ENCODE measurements around the gene FAM216B.
"Not testable (repeated sequence)": the region's sequence is repeated elsewhere in the genome, so short reads cannot be mapped to it uniquely, and the experiment has no call there.

FAM216B gene
- 0 reads per million in 4 donors for total RNA-seq

DNA sequence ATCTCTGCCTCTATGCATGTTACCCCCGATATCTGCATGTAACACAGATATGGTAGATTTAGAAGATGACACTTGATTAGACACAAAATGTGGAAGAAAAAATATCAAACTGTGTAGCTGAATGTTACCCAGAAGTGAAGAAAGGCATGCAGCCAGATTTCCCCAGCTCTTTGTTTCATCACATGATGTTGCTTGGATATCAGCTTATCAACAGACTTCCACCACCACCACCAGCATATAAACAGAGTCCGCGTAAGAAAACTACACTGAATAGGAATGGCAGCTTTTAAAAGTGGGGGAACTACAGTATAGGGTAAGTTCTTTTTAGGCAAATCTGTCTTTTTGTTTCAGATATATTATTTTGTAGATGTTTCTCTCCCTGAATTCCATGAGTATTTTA is at the start of gene FAM216B:
FAM216B (plus strand) TSS at position 233 of the 400 bp plus-strand sequence. CDS start 2,484 bp downstream, outside the sequence.
- DNase-seq = no peak

DNA sequence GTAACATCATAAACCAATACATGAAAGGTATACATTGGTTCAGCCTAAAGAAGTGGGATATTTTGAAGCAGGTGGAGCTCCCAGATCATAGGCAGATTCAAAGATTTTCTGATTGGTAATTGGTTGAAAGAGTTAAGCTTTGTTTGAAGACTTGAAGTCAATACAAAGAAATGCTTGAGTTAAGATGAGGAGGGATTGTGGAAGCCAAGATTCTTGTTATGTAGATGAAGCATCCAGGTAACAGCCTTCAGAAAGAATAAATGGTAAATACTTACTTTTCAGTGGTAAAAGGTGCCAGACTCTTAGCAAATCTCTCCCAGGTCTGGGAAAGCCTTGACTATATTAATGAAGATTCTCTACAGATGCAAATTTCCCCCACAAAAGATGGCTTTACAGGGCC is 49.3 kb upstream of the FAM216B start:
- DNase-seq = no peak

DNA sequence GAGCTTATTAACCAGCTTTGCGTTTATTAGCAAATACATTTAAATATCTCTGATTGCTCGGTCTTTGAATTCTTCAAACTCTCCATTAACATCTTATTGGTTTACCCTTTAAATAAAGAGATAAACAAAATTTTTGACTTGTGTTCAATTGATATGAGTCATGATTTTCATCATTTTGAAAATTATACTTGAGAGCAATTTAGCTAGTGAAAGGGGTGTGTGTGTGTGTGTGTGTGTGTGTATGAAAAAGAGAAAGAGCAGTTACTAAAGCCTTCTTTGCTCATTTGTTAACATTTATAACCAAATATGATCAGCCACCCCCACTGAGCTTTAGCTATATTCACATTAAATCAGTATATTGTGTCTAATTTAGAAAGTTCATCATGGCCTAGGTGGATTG is 48.3 kb upstream of the FAM216B start:
- DNase-seq = no peak

DNA sequence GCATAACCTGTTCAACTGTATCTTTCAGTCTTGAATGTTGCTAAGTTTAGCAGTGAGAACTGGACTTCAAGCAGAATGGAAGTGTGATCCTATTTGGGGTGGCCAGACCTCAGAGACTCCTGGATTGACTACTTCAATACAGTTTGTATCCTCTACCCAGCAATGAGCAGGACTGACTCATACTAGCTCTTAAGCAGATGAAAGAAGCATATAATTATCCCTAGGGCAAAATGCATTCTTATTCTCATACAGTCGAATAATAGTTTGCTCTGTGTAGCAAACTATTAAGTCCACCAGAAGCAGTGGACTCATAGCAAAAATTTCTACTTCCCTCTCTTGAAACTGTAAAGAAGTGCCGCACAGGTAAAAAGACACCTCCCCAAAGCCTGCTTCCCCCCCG is 46.4 kb upstream of the FAM216B start:
- no peak for DNase-seq

DNA sequence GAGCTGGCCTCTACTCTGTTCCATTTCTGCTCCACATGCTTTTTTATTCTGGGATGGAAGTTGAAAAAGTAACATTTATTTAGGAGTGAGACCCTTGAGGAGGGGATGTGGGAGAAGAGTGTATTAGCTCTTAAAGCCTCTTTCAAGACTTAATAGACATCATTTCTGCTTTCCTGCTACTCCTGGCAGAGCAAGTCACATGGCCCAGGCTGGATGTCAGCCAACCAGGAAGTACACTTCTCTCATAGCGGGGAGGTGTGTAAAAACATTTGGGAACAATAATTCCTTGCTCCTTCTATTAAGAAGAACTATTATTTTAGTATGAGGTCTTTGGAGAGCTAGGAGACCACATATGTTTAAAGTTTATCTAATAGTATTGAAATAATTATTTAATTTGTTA is 40.6 kb upstream of the FAM216B start:
- DNase-seq = no peak

DNA sequence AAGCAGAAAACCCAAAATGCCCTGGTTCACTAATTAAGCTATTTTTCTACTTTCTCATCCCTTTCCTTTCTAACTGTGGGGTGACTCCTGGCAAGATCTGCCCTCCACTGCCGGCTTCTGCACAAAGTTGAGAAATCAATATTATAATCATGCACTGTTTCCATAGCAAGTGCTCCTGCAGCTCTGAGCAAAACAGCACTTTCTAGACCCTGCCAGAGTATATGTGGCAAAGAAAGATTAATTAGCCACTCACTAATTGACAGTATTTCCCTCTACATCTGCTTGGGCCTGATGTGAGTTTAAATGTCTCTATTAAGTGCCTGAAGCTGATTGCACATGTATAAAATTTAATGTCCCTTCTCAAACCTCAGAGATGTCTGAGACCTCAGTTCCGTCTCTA is 39.5 kb upstream of the FAM216B start:
- DNase-seq = no peak

DNA sequence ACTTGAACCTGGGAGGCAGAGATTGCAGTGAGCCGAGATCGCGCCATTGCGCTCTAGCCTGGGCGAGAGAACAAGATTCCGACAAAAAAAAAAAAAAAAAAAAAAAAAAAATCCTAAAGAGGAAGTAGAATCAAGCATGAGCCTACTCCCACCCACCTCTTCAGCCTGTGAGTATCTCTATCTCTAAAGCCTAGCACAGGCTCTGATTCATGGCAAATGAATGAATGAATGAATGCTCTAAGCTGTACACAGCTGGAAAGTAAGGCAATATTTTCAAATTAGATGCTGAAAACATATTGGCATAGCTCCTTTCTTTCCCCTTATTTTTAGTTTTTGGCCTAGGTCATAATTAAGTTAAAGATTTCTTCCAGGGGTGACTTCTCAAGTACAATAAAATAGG is 35.7 kb upstream of the FAM216B start:
- DNase-seq = no peak

DNA sequence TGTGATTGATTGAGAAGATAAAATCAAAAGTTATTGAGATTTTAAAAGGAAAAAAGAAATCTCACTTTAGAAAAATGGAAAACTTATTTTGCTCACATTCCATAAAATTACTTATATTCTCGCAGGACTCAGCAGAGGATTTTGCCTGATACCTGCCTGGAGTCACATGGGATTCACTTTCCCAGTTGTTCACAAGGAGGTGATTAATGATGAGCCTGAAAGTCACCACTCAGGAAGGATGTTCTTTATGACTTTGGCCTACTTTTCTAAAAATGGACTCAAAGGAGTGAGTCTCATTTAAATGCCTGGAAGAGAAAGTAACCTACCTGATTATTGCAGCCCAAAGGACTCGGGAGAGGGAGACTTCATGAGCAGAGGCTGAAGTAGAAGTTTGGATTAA is 34.5 kb upstream of the FAM216B start:
- no peak for DNase-seq

DNA sequence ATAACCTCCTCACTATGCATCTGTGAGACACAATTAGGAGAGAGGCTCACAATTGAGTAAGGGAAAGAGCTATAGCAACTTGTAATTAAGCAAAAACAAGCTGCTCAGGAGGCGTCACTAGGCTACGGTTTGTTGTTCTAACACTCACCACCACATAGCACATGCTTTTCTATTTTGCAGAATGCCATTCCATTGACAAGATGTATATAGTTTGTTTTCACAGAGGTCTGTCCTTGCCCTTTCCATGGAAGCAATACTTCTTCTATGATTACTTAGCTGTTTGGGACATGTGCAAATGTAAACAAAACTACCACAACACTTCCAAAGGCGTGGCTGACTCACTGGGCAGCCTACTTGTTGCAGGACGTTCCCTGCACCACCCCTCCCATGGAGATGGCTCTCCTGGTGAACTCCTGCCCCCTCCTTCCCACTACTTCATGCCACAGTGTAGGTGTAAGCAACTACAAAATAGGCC is 33.9 kb upstream of the FAM216B start:
- DNase-seq = no peak

DNA sequence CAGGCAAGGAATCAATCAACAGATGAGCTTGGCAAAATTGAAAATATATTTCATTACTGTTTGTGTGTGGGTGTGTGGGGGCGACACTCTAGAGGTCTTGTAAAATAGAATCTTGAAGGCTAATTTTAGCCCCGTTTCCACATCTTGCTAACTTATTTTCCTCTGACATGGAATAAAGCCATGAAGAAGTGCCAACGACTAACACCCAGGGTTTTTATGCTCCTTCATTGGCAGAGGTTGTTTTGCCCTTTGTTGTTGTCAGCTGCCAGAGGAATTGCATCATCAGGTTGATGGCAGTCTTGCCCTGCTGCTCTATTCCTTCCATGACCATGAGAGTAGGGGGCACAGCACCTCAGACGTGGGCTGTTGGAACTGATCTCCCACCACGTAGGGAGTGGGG is 30.6 kb upstream of the FAM216B start:
- no peak for DNase-seq

DNA sequence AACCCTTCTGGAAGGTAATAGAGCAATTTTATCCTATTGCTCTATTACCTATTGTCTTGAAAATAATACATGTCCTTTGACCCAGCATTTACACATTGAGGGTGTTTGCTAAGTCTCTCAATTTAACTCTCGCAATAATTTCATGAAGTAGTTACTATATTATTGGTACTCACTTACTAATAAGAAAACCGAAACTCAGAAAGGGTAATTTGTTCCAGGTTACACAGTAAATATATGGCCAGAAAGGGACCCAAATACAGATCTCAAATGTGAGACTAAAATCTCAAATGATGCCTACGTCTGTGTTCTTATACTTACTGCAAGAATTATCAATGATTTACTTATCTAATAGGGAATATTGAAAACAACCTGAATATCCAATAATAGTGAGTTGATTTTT is 29.7 kb upstream of the FAM216B start:
- DNase-seq = no peak

DNA sequence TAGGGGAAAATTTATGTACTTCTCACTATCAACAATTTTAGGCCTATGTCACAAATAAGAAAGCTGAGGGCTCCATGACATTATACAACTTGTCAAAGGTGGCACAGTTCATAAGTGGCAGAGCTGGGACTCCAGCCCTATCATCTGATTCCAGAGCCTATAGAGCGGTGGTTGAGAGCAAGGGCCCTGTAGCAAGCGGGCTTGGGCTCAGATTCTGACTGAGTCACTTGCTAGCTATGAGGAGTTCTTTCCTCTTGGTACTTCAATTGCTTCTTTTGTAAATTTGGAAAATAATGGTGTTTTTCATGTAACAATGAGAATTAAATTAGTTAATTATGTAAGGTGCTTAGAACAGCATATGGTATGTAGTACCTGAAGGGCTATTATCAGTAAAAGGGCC is 28.7 kb upstream of the FAM216B start:
- DNase-seq = no peak

DNA sequence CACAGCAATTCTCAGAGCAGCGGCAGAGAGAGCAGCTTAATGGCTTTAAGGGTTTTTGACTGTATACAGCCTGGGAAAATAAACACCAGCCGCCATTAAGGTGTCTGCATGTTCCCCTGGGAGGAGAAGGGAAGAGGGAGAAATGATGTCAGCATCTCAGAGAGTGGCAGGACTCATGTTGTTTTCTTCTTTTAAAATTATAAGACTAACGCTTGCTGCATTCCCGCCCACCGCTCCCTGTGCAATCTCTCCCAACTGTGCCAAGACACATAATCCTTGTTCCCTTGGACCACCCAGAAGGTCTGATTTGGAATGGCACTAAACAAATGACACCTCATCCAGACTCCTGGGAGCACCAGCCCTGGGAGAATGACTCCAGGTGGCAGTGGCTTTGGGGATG is 27.7 kb upstream of the FAM216B start:
- no peak for DNase-seq

DNA sequence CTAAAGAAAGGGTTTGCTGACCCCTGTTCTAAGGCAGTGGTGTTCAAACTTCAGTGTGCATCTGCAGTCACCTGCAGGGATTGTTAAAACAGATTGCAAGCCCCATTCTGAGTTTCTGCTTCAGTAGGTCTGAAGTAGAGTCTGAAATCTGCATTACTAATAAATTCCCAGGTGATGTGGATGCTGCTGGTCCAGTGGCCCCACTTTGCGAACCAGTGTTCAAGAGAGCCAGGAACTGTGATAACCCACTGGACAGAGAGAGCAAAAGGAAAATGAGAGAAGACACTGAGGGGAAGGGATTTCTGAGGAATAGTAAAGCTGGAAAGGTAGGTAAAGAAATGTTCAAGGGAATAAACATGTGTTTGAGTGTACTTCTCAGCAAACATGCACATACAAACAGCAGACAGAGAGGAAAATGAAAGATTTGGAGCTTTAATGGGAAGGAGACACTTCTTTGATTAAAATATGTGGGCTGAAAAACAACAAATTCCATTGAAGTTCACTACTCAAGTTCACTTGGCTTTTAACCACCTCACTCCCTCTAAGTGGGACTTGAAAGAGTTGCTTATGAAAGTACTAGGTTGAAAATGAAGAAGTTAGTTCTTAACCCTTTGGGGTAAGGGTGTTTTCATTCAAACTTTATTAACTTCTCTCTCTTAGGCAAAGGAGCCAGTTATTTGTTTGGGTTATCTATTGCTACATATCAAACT is 26.4 kb upstream of the FAM216B start:
- no peak for DNase-seq

DNA sequence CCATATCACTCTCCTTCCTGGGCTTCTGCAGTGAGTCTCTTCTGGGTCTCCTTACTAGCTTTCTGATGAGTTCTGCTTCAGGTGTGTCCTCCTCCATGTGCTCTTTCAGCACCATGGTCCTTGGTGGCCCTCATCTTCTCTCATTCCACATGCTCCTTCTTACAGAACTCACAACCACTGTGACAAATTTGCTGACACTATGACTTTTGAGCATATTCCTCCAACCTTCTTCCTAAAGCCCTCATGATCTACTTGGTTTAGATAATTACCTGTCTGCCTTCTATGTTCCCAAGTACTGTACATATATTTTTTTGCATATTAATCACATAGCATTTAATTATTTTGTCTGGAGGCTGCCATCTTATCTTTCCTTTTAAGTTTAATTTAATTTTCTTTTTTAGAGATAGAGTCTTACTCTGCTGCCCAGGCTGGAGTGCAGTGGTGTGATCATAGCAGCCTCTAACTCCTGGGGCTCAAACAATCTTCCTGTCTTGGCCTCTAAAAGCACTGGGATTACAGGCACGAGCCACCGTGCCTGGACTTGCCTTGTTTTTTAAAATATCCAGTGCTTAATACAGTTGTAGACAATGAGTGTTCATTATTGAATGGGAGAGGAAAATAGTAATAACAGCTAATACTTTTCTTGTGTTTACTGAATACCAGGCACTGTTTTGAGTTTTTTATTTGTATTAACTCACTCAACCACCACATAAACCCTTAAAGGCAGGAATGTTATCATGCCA is 23.5 kb upstream of the FAM216B start:
- DNase-seq = no peak

DNA sequence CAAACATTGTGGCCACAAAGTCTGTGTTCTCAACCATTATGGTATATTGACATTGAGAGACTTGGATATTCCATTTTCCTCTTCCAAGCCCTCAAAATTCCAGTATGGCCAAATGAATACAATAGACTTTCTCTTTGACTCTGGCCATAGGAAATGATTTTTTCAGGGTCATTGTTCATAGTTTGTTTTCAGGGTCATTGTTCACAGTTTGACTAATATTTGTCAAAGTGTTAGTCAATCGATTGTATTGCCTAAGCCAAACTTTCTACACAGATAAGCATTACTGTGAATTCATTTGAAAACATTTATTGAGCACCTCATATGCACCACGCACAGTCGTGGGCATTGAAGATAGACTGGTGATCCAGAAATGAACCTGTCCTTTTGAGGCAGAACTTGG is 22.9 kb upstream of the FAM216B start:
- no peak for DNase-seq

DNA sequence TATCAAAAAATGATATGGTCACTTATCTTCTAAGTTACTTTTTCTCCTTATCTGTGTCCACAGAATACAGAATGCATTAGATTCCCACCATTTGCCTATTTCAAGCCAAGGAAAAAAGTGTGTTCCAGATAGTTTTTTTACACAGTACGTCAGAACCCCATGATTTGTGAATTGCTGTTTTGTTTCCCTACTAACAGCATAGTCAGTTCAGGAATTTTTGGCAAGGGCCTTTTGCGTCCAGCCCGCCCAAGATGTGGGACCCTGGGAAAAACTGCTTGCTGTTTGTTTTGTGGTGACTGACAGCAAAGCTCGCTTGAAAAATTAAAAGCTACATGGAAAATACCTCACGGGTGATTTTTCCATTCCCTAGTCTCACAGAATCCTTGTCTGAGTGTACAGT is 20.4 kb upstream of the FAM216B start:
- DNase-seq = no peak

DNA sequence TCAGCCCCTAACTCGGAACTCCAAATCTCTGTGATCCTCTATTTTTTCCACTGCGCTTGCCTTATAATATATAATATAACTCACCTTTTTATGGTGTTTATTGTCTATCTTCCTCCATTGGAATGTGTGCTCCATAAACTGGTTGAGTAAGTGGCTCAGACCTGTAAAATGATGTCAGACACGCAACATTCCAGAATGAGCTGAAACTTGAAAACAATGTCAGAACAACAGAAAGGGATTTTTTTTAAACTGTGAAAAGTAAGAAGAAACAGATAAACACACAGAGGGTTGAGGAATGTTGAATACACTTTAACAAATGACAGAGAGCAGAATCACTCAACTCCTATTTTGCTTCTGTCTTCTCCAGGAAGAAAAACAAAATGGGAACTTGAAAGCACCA is 19.1 kb upstream of the FAM216B start:
- no peak for DNase-seq

DNA sequence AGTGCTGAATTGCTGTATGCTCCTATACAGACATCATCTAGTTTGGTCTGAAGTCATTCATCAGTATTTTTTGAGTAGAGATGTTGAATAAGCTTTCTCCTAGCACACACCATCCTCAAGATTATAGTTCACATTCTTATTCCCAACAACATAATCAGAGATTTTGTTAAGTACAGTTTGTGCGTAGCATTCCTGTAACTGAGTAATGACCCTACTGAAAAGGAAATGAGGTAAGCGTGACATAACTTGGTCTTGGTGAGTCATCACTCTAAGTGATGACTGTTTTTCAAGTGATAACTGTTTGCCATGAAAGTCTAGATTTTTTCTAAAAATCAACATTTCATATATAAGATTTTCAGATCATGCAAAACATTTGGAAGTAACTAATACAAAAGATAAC is 18.5 kb upstream of the FAM216B start:
- DNase-seq = peak in 1 of 5 donors; percentile 8

DNA sequence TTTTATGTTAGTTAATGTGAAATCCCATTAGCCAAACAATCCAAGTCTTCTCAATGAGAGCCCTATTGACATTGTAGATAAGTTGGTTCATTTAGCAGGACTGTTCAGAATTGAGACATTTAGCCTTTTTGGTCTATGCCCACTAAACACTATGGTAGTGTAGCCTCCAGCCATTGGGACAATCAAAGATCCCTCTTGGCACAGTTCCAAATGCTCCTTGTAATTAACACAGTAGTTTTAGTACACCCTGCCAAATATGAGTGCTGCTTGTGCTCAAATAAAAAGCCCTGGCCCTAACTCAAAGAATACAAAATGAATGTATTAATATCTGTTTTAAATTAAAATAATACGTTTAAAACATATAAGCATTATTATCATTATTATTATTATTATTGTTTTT is 15.4 kb upstream of the FAM216B start:
- DNase-seq = no peak

DNA sequence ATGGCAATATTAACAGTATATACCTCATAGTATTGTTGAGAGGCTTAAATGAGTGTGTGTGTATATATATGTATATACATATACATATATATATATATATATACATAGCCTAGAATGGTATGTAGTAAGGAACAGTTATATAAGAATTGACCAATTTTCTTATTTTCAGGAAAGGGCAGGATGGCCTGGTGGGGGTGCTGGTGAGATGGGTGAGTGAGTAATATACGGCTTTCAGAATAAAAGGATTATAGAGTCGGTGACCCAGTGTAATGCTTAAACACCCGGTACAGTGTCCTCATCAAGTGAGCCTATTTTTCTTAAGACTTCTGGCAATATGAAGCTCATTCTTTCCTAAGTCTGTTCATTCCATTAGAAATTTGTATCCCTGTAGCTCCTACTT is 11.7 kb upstream of the FAM216B start:
- no peak for DNase-seq

DNA sequence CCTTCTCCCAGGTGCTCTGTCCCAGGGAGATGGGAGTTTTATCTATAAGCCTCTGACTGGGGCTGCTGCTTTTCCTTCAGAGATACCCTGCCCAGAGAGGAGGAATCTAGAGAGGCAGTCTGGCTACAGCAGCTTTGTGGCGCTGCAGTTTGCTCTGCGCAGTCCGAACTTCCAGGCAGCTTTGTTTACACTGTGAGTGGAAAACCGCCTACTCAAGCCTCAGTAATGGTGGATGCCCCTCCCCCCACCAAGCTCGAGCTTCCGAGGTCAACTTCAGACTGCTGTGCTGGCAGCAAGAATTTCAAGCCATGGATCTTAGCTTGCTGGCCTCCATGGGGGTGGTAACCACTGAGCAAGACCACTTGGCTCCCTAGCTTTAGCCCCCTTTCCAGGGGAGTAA is 4.8 kb upstream of the FAM216B start:
- not testable (repeated sequence) for DNase-seq

DNA sequence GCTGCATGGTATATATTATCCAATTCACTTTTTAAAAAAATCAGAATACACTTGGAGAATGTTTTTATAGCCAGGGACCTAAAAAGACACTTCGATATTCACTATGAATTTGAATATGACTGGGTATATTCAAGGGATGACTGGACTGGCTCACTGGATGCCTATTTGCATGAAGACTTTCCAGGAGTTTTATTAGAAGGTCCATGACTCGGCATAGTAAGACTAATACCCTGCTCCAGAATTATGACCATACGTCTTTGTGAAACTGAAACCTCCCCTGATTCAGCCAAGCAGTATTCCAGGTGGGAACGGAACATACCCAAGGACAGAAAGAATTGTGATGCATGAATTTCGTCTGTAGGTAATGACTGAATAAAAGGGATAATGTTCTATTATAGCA is 3.9 kb upstream of the FAM216B start:
- DNase-seq = no peak

DNA sequence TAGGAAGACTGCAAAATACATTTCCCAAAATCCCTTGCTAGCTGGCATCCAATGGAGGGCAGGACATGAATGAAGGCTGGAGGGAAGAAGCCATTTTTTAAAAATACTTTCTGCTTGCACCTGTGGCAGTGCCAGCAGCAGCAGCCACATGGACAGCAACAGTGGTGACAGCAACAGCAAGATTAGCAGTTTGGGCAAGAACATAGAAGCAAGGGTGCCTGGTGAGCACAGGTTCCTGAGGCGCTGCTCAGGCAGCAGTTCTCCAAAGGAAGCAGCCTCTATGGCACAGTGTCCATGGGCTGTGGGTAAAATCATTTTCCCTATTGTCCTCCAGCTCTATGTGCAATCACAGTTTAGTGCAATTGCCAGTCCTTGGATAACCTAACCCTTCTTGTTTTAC is 1.3 kb upstream of the FAM216B start:
- no peak for DNase-seq

DNA sequence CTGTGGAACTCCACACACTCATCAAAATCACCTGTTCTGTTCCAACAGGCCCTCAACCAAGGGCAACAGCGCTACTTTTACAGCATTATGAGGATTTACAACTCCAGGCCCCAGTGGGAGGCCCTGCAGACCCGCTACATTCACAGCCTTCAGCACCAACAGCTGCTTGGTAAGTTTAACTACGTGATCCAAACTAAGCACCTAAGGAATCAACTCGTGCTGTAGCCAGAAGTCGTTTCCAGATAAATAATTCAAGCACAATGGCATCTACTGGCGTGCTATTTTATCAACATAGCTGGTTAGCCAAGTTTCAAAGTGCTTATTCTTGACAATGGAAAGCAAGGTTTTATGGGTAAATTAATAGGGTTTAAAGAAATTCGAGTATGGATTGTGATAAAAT is 5.3 kb downstream of the FAM216B start:
- no peak for DNase-seq

Data from T-helper 1 cell (primary cell).